GM12864 (cell line): Measurements from ENCODE around the gene AKAP13.
"Not testable (repeated sequence)": the region's sequence is repeated elsewhere in the genome, so short reads cannot be mapped to it uniquely, and the experiment has no call there.

Experiments used
- DNase-seq: peaks from one replicate; pipeline ENCODE4 v3.0.0-alpha.2; 2011; ENCODE audit warnings: low read depth
- H3K4me3 ChIP-seq: 2 replicates; pipeline ENCODE4 v1.5.1; 2011; ENCODE audit warnings: mild to moderate bottlenecking, low read depth, low read length, control low read depth
- CTCF ChIP-seq: IDR thresholded peaks from 2 replicates; pipeline ENCODE4 v1.5.1; 2011; ENCODE audit warnings: low read depth, mild to moderate bottlenecking, moderate library complexity, low read length, control low read depth, inconsistent platforms; ENCODE audit errors: missing control alignments

The AKAP13 gene

GRCh38 chr15:85485956-85486567, 105.7 kb downstream of the AKAP13 start:
- H3K4me3 ChIP-seq = no peak overlapping the region
- peak; percentile 62 for DNase-seq
- peak; percentile 67 for TF ChIP-seq CTCF

GRCh38 chr15:85487796-85488195, 107.4 kb downstream of the AKAP13 start:
- not testable (repeated sequence) for DNase-seq, H3K4me3 ChIP-seq

GRCh38 chr15:85488997-85489396, 108.6 kb downstream of the AKAP13 start:
- no peak for DNase-seq
- no peak for TF ChIP-seq CTCF
- H3K4me3 ChIP-seq = no peak overlapping the region

GRCh38 chr15:85489773-85490493, 109.5 kb downstream of the AKAP13 start:
- no peak for TF ChIP-seq CTCF
- H3K4me3 ChIP-seq = no peak overlapping the region
- DNase-seq = no peak

GRCh38 chr15:85490856-85491255, 110.5 kb downstream of the AKAP13 start:
- H3K4me3 ChIP-seq = no peak overlapping the region
- TF ChIP-seq CTCF = no peak
- DNase-seq = no peak

GRCh38 chr15:85491691-85492090, 111.3 kb downstream of the AKAP13 start:
- DNase-seq = no peak
- TF ChIP-seq CTCF = no peak
- no peak overlapping the region for H3K4me3 ChIP-seq

- DNase-seq = no peak
- no peak for TF ChIP-seq CTCF
- H3K4me3 ChIP-seq = no peak overlapping the region
Measured at GRCh38 chr15:85492406-85492805, 112.0 kb downstream of the AKAP13 start.
